Myocyte (in vitro differentiated cells): Measurements from ENCODE around the gene SFXN1. TPM values are rescaled to one million over a fixed set of nuclear protein-coding genes. Genes with fewer than 3 reads are reported as not detected.
"Not testable (repeated sequence)": the region's sequence is repeated elsewhere in the genome, so short reads cannot be mapped to it uniquely, and the experiment has no call there.

Experiments used
- DNase-seq: peaks from one replicate; pipeline ENCODE4 v3.0.0-alpha.2; 2012; ENCODE audit warnings: low read depth
- polyA plus RNA-seq: library from polyadenylated mRNA; unstranded; fragments of >200 nt; gene quantifications from one replicate; pipeline ENCODE4 v1.2.1, GENCODE V29; 2012; ENCODE audit warnings: missing spikeins
- total RNA-seq: library from RNA; depleted of rRNA; stranded (reverse); fragments of >200 nt; gene quantifications from 2 replicates; pipeline ENCODE4 v1.2.3, GENCODE V29; 2014

SFXN1 gene
- total RNA-seq = 30.7 and 45.9 TPM in 2 replicates
- 35.3 TPM for polyA plus RNA-seq

- DNase-seq = peak; percentile 75
These were observed at the start of gene SFXN1 for GRCh38 chr5:175478384-175479124. TSS of gene SFXN1 (plus strand) at chr5:175478560. CDS start at chr5:175492104, 13,544 bp downstream.

GRCh38 chr5:175434800-175435199 is 43.6 kb upstream of the SFXN1 start:
- DNase-seq = no peak

GRCh38 chr5:175436359-175436758 is 42.0 kb upstream of the SFXN1 start:
- no peak for DNase-seq

GRCh38 chr5:175438234-175438857 is 40.0 kb upstream of the SFXN1 start:
- DNase-seq = no peak

GRCh38 chr5:175443514-175444059 is 34.8 kb upstream of the SFXN1 start:
- no peak for DNase-seq

- peak; percentile 28 for DNase-seq
These were observed 34.1 kb upstream of the SFXN1 start, which contains the start of gene DRD1 for GRCh38 chr5:175444060-175444904. TSS of gene DRD1 (minus strand) at chr5:175444182. CDS start at chr5:175443099, 1,083 bp downstream.

GRCh38 chr5:175444905-175445456 is 33.4 kb upstream of the SFXN1 start:
- DNase-seq = no peak

- not testable (repeated sequence) for DNase-seq
These were observed 32.0 kb upstream of the SFXN1 start for GRCh38 chr5:175446378-175446777.

GRCh38 chr5:175447571-175447970 is 30.8 kb upstream of the SFXN1 start:
- DNase-seq = no peak

- no peak for DNase-seq
These were observed 30.1 kb upstream of the SFXN1 start for GRCh38 chr5:175448276-175448675.

- no peak for DNase-seq
These were observed 26.2 kb upstream of the SFXN1 start for GRCh38 chr5:175452166-175452565.

- not testable (repeated sequence) for DNase-seq
These were observed 24.0 kb upstream of the SFXN1 start for GRCh38 chr5:175454338-175454737.

- no peak for DNase-seq
These were observed 22.1 kb upstream of the SFXN1 start for GRCh38 chr5:175456105-175456742.

- no peak for DNase-seq
These were observed 20.9 kb upstream of the SFXN1 start for GRCh38 chr5:175457466-175457865.

GRCh38 chr5:175460126-175460525 is 18.2 kb upstream of the SFXN1 start:
- DNase-seq = peak; percentile 24

GRCh38 chr5:175460552-175460951 is 17.8 kb upstream of the SFXN1 start:
- DNase-seq = no peak

GRCh38 chr5:175461370-175461769 is 17.0 kb upstream of the SFXN1 start:
- no peak for DNase-seq

- no peak for DNase-seq
These were observed 14.7 kb upstream of the SFXN1 start for GRCh38 chr5:175463641-175464040.

GRCh38 chr5:175464074-175464941 is 14.1 kb upstream of the SFXN1 start:
- DNase-seq = peak; percentile 59

GRCh38 chr5:175464942-175465233 is 13.5 kb upstream of the SFXN1 start:
- no peak for DNase-seq
